Omental fat pad (tissue), 4 donors: Measurements from ENCODE around the gene SMIM29. TPM values are rescaled to one million over a fixed set of nuclear protein-coding genes. Genes with fewer than 3 reads are reported as not detected.

Experiments
- ATAC-seq: fragments of 150-250 bp; one replicate; pipeline ENCODE4 v1.9.1; 2016; ENCODE audit warnings: mild to moderate bottlenecking, moderate library complexity; ENCODE audit not compliant: low FRiP score
- DNase-seq: peaks from one replicate; pipeline ENCODE4 v3.0.0-alpha.2; 2019; ENCODE audit warnings: low spot score
- small RNA-seq: library from RNA; depleted of rRNA; stranded (forward); fragments of <200 nt; gene quantifications from one replicate; pipeline ENCODE3, GENCODE V24; 2016
- total RNA-seq, 4 donors: library from RNA; depleted of rRNA; stranded (reverse); fragments of >200 nt; gene quantifications; one replicate each; pipeline ENCODE4 v1.1.0, GENCODE V29; 2016
- TF ChIP-seq, protein P1 (sequence below), 3 donors: fragments of 450-650 bp; IDR thresholded peaks; one replicate each; pipeline ENCODE4 v1.5.1; 2016 to 2017; ENCODE audit warnings: antibody characterized with exemption in 3 of 3, mild to moderate bottlenecking in 3 of 3, moderate library complexity in 2 of 3

The SMIM29 gene
- total RNA-seq, 4 donors from 2014 or later, result 11.8 to 23.8 (median 17.2) TPM

DNA sequence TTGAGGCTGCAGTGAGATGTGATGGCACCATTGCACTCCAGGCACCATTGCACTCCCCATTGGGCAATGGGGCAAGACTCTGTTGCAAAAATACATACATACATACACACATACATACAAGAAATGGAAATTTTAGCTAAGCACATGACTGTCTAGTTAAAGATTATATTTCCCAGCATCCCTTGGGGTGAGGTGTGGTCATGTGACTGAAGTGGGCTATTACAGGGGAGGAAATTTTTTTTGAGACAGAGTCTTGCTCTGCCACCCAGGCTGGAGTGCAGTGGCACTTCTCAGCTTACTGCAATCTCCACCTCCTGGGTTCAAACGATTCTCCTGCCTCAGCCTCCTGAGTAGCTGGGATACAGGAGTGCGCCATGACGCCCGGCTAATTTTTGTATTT, 44.1 kb downstream of the SMIM29 start:
- TF ChIP-seq, protein P1, sequence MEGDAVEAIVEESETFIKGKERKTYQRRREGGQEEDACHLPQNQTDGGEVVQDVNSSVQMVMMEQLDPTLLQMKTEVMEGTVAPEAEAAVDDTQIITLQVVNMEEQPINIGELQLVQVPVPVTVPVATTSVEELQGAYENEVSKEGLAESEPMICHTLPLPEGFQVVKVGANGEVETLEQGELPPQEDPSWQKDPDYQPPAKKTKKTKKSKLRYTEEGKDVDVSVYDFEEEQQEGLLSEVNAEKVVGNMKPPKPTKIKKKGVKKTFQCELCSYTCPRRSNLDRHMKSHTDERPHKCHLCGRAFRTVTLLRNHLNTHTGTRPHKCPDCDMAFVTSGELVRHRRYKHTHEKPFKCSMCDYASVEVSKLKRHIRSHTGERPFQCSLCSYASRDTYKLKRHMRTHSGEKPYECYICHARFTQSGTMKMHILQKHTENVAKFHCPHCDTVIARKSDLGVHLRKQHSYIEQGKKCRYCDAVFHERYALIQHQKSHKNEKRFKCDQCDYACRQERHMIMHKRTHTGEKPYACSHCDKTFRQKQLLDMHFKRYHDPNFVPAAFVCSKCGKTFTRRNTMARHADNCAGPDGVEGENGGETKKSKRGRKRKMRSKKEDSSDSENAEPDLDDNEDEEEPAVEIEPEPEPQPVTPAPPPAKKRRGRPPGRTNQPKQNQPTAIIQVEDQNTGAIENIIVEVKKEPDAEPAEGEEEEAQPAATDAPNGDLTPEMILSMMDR (IDR thresholded peaks at IDR 0.05), result no peak
- ATAC-seq (no peak), DNase-seq (no peak)

DNA sequence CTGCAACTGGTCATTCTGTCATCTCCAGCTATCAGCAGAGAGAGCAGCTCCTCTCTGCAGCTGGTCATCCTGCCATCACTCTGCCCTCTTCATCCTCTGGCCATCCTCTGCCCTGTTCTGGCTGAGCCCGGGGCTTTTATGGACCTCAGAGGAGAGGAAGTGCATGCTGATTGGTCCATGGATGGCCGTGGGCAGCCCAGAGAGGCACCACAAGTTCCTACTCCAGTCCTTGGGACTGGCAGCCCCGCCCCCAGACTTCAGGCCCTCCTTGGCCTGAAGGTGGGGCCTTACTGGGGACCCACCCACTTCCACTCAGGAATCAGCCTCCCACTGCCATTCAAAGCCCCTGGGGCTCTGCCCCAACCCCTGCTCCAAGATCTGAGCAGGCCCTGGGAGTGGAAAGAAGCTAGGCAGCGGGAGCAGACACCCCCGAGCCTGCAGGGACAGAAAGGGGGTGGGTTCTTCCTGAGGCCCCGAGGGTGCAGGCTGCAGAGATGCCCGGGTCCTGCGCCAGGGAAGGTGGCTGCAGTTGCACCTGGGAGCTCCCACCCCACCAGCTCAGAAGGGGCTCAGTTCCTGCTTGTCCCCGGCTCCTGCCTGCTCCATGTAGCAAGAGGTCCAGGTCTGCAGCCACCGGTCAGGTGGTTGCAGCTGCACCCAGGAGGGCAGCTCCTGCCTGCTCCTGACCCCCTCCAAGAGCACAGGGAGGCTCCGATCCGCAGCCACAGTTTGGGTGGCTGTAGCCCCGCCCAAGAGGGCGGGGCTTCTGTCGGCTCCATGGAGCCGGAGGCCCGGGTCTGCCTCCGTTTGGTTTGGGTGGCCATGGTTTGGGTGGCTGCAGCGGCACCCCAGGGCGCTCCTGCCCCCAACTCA, 46.2 kb downstream of the SMIM29 start:
- TF ChIP-seq, protein P1 (IDR thresholded peaks at IDR 0.05), result no peak
- ATAC-seq, result no peak
- DNase-seq, result no peak

DNA sequence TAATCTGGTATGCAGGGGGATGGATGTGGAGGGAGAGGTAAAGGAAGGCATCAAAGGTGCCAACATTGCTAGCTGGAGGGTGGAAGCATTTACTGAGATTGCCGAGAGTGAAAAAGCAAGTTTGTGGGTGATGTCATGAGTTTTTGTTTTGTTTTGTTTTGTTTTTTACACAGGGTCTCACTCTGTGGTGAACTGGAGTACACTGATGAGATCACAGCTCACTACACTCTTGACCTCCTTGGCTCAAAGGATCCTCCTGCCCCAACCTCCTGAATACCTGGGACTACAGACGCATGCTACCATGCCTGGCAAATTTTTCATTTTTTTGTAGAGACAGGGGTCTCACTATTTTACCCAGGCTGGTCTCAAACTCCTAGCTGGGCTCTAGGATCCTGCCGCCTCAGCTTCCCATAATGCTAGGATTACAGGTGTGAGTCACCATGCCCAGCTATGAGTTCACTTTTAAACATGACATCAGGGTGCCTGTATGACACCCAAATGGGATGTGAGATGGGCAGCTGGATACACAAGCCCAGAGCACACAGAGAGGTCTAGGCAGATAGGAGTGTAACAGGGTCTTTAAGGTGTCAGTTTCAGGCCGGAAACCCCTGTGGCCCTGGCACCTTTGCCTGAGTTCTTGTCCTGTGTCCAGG, 47.2 kb downstream of the SMIM29 start:
- TF ChIP-seq, protein P1 (IDR thresholded peaks at IDR 0.05), result no peak

DNA sequence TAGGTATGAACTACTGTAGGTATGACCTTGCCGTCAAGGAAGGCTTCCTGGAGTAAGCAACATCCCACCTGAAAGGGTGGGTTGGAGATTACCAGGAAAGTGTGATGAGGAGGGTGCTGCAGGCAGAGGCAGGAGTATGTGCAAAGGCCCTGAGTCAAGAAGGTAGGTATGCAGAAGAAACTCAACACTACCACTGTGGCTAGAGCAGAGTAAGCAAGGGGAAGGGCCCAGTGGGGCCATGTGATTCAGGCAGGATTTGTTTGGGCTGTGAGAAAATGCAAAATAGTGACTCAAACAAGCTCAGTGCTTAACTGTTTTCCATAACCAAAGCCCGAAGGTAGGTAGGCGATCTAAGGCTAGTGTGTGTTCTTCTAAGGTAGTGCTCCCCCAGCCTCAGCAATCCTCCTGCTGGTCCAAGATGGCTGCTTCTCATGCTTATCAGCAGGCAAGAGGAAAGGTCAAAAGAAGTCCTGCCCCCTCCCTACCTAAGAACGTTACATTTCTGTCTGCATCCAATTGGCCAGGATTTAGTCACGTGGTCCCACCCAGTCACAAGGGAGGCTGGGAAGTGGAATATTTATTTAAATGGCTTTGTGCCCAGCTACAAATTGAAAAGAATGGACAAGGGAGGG, 48.4 kb downstream of the SMIM29 start:
- DNase-seq (no peak), ATAC-seq (no peak)
- TF ChIP-seq, protein P1 (IDR thresholded peaks at IDR 0.05), result no peak

More for the DNA sequence above, 47.2 kb downstream of the SMIM29 start:
- no peak for ATAC-seq
- no peak for DNase-seq

DNA sequence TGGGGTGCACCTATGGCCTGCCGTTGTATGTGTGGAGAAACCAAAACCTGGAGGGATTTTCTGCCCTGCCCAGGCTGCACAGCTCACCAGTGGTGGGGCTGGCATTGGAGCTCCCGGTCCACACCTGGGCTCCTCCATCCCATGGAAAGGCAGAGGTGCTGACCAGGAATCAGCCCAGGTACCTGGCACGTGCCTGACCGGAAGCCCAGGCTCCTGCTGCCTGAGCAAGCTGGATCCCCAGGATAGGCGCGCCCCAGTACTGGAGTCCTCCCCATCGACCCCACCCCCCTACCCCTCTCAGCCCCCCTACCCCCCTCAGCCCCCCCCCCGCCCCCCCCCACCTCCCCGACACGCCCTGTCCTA, 52.0 kb downstream of the SMIM29 start:
- ATAC-seq (peak; percentile 30), DNase-seq (no peak)
- TF ChIP-seq, protein P1 (IDR thresholded peaks at IDR 0.05), result no peak

Small RNA genes lying within 50 kb of the gene (small RNA-seq; reads per million reads assigned to genes)
- not detected for gene MIR6835

Other genes starting within 250 kb of the SMIM29 start
- gene GRM4, start 102.9 kb downstream of the SMIM29 start, total RNA-seq, result under 1 TPM in 1 of 4 donors, not detected in 3; 0.60 TPM
- 10 to 100 TPM; 15.6 to 80.7 (median 31.3) TPM for gene HMGA1, start 12.1 kb downstream of the SMIM29 start, total RNA-seq
- gene NUDT3, start 143.7 kb upstream of the SMIM29 start, total RNA-seq, result 10 to 100 TPM; 21.3 to 46.0 (median 28.5) TPM
- 1,000 to 10,000 TPM; 1,698 to 2,828 (median 2,343) TPM for gene RPS10, start 177.1 kb upstream of the SMIM29 start, total RNA-seq
- not detected for gene PACSIN1, start 217.1 kb upstream of the SMIM29 start, total RNA-seq